Raji (cell line): Measurements from ENCODE around the gene IDNK.

Source experiments
- POLR2A ChIP-seq: IDR thresholded peaks from 2 replicates; pipeline ENCODE4 v1.6.1; 2011; ENCODE audit warnings: low read depth, low read length, control low read depth; ENCODE audit not compliant: insufficient read depth

The IDNK gene

DNA sequence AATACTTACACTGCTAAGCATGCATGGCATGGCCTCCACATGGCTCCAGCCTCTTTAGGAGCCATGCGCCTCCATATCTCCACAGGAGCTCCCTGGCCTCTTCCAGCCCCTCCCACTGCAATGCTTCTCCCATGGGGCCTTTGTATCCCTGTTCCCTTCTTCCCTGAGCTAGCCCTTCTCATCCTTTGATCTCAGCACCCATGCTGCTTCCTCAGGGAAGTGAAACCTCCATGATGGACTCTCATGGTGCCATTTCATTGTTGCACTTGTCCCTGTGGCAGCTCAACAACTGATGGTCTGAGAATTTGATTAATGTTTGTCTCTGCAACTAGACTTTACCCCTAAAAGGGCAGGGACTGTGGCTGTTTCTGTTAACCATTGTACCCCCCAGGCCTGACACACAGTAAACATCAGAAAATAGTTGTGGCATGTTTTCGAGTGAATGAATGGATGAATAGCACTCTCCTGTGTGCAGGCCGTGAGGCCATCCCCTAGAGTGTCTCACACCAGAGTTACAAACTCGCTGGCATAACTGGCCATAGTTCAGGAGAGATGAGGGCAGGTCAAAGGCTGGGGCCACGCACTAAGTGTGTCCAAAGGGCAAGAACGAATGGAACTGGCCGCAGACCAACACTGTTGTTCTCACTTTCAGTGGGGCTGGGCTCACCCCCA is 6.6 kb downstream of the IDNK start:
- no peak for TF ChIP-seq POLR2A

GRCh38 chr9:83630938-83631457 is 8.1 kb downstream of the IDNK start:
- no peak for TF ChIP-seq POLR2A

GRCh38 chr9:83633255-83633654 is 10.3 kb downstream of the IDNK start:
- no peak for TF ChIP-seq POLR2A

- TF ChIP-seq POLR2A, result no peak
These were observed 10.7 kb downstream of the IDNK start for GRCh38 chr9:83633676-83634075.

- TF ChIP-seq POLR2A, result no peak
These were observed 13.9 kb downstream of the IDNK start for GRCh38 chr9:83636813-83637212.

- no peak for TF ChIP-seq POLR2A
These were observed 14.4 kb downstream of the IDNK start for GRCh38 chr9:83637389-83637788.

DNA sequence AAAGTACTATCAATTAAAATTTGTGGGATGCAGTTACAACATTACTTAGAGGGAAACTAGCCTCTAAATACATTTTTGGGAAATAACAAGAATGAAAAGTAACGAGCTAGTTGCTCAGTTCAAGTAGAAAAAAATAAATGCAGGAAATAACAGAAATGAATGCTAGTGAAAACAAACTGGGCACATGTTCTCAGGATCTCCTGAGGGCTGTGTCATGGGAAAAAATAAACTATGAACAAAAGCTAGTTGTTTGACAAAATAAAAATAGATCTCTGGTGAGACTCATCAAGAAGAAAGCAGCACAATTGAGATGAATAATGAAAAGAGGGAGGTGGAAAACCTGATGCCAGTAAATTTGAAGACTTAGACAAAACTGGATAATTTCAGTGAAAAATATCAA is 16.3 kb downstream of the IDNK start:
- no peak for TF ChIP-seq POLR2A

GRCh38 chr9:83642793-83643192 is 19.9 kb downstream of the IDNK start:
- TF ChIP-seq POLR2A, result no peak

- no peak for TF ChIP-seq POLR2A
These were observed 23.7 kb downstream of the IDNK start for GRCh38 chr9:83646500-83647239.

- no peak for TF ChIP-seq POLR2A
These were observed 26.1 kb downstream of the IDNK start for GRCh38 chr9:83649080-83649479.

GRCh38 chr9:83649515-83649914 is 26.6 kb downstream of the IDNK start:
- no peak for TF ChIP-seq POLR2A

DNA sequence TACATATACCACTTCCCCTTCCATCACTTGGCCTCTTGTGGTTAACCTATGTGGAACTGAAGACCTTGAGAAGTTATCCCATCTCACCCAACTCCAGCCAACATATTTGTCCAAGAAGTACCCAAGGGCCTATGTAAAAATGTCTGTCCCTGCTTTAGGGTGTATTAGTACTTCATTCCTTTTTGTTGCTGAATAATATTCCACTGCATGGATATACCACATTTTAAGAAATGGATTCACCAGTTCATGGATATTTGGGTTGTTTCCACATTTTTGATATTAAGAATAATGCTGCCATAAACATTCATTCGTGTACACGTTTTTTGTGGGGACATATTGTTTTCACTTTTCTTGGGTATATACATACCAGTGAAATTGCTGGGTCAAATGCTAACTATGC is 28.6 kb downstream of the IDNK start:
- TF ChIP-seq POLR2A, result no peak

DNA sequence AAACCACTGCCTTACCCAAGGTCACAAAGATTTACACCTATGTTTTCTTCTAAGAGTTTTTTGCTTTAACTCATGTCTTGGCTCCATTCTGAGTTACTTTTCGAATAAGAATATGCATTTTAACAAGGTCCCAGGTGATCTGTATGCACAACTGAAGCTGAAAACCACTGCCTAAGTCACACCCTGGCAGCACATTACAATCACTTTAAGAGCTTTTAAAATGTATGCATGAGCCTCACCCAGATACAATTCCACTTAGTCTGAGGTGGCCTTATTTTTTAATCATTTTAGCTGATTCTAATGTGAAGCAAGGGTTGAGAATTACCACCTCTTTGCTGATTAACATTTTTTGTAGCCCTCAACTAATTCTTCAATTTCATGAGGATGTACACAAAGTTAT is 29.5 kb downstream of the IDNK start:
- no peak for TF ChIP-seq POLR2A

DNA sequence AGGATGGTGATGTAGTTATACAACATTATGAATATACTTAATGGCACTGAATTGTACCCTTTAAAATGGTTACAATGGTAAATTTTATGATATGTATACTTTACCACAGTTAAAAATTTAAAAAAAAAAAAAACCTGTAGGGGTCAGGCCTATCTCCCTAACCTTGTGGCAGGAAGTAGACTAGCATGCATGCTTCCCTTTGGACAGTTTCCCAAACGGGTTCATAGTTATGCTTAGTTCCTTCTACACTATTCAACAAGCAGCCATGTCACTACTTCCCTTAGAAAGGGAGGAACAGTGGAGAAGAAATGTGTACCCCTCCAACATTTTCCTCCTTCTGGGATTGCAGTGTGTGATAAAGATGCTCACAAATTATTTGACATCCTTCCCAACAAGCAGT is 32.5 kb downstream of the IDNK start:
- TF ChIP-seq POLR2A, result no peak

GRCh38 chr9:83656032-83656680 is 33.2 kb downstream of the IDNK start:
- TF ChIP-seq POLR2A, result no peak

- no peak for TF ChIP-seq POLR2A
These were observed 34.0 kb downstream of the IDNK start for GRCh38 chr9:83656952-83657351.

DNA sequence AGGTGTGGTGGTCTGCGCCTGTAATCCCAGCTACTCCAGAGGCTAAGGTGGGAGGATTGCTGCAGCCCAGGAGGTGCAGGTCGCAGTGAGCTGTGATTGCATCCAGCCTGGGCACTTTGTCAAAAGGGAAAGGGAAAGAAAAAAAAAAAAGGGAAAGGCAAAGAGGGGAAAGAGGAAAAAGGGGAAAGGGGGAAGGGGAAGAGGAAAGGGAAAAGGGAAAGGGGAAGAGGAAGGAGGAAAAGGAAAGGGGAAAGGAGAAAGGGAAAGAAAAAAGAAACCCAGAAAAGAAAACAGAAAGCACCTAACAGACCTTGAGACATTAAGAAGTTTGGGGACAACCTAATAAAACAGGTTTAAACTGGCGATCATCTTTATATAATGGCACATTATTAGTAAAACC is 40.0 kb downstream of the IDNK start:
- TF ChIP-seq POLR2A, result no peak
